GM23248 (cell line): ENCODE measurements around the gene JARID2. TPM values are rescaled to one million over a fixed set of nuclear protein-coding genes. Genes with fewer than 3 reads are reported as not detected.

Experiments
- DNase-seq: peaks from one replicate; pipeline ENCODE4 v3.0.0-alpha.2; 2015
- H2AFZ ChIP-seq: fragments of 200-600 bp; sonication (generic); 2 replicates; pipeline ENCODE4 v1.6.1; 2016; ENCODE audit warnings: antibody characterized with exemption
- H3F3A ChIP-seq: fragments of 200-600 bp; sonication (generic); 2 replicates; pipeline ENCODE4 v1.6.1; 2016; ENCODE audit warnings: mild to moderate bottlenecking, antibody characterized with exemption, mixed run types; ENCODE audit not compliant: insufficient read depth
- H3K27ac ChIP-seq: fragments of 200-600 bp; sonication (generic); 2 replicates; pipeline ENCODE4 v1.5.1; 2016; ENCODE audit warnings: mild to moderate bottlenecking
- H3K27me3 ChIP-seq: fragments of 200-600 bp; sonication (generic); replicated peaks from 2 replicates; pipeline ENCODE4 v1.6.1; 2016; ENCODE audit warnings: mild to moderate bottlenecking; ENCODE audit not compliant: insufficient read depth
- H3K36me3 ChIP-seq: fragments of 200-600 bp; sonication (generic); 2 replicates; pipeline ENCODE4 v1.6.1; 2016; ENCODE audit warnings: low read depth, mild to moderate bottlenecking
- H3K4me1 ChIP-seq: fragments of 200-600 bp; sonication (generic); 2 replicates; pipeline ENCODE4 v1.6.1; 2016; ENCODE audit warnings: mild to moderate bottlenecking; ENCODE audit not compliant: insufficient read depth
- H3K4me2 ChIP-seq: fragments of 200-600 bp; sonication (generic); one replicate; pipeline ENCODE4 v1.6.1; 2016; ENCODE audit warnings: mild to moderate bottlenecking; ENCODE audit not compliant: unreplicated experiment
- H3K4me3 ChIP-seq: fragments of 200-600 bp; sonication (generic); 2 replicates; pipeline ENCODE4 v1.5.1; 2016; ENCODE audit warnings: mild to moderate bottlenecking
- H3K79me2 ChIP-seq: fragments of 200-600 bp; sonication (generic); 2 replicates; pipeline ENCODE4 v1.6.1; 2016; ENCODE audit warnings: mild to moderate bottlenecking; ENCODE audit not compliant: insufficient read depth
- H3K9ac ChIP-seq: fragments of 200-600 bp; sonication (generic); 2 replicates; pipeline ENCODE4 v1.6.1; 2016; ENCODE audit warnings: mild to moderate bottlenecking
- H3K9me2 ChIP-seq: fragments of 200-600 bp; sonication (generic); 2 replicates; pipeline ENCODE4 v1.6.1; 2016; ENCODE audit warnings: mixed run types, mild to moderate bottlenecking, moderate library complexity; ENCODE audit not compliant: insufficient read depth
- H3K9me3 ChIP-seq: fragments of 200-600 bp; sonication (generic); one replicate; pipeline ENCODE4 v1.6.1; 2017; ENCODE audit warnings: low read depth
- H4K20me1 ChIP-seq: fragments of 200-600 bp; sonication (generic); 2 replicates; pipeline ENCODE4 v1.6.0; 2016; ENCODE audit not compliant: insufficient read depth
- EZH2 ChIP-seq: fragments of 200-600 bp; sonication (generic); IDR thresholded peaks from 2 replicates; pipeline ENCODE4 v1.6.1; 2018; ENCODE audit warnings: antibody characterized with exemption, mild to moderate bottlenecking; ENCODE audit not compliant: insufficient read depth, poor library complexity, severe bottlenecking
- EZH2phosphoT487 ChIP-seq: fragments of 200-600 bp; sonication (generic); IDR thresholded peaks from 2 replicates; pipeline ENCODE4 v1.6.1; 2018; ENCODE audit warnings: antibody characterized with exemption, moderate library complexity, mild to moderate bottlenecking, low read depth; ENCODE audit not compliant: insufficient read depth
- WGBS, 2 experiments: methylation state at CpG; one replicate each; pipeline ENCODE4 v1.1.6; 2015 to 2017; ENCODE audit warnings: low lambda C conversion rate in 2 of 2, low coverage in 1 of 2; ENCODE audit errors: missing lambda C conversion rate in 2 of 2; 5-methylcytosine and 5-hydroxymethylcytosine counted together
- in situ Hi-C: fragments of 300-500 bp; cut with MboI; formaldehyde crosslinking; loops from 2 replicates; pipeline ENCODE4 v1.15.0; 2020
- polyA plus RNA-seq: library from polyadenylated mRNA; unstranded; fragments of >200 nt; fragmentation: Nextera tagmentation; extraction: Ambion mirVana; gene quantifications from 2 replicates; pipeline ENCODE4 v1.2.1, GENCODE V29; 2016
- total RNA-seq: library from RNA; depleted of rRNA; stranded (reverse); fragments of >200 nt; shearing (Covaris generic); gene quantifications from 2 replicates; pipeline ENCODE4 v1.2.3, GENCODE V29; 2014

The JARID2 gene
- total and polyA plus RNA-seq, 2 experiments from 2014 or later = 3.9 to 9.3 TPM

DNA sequence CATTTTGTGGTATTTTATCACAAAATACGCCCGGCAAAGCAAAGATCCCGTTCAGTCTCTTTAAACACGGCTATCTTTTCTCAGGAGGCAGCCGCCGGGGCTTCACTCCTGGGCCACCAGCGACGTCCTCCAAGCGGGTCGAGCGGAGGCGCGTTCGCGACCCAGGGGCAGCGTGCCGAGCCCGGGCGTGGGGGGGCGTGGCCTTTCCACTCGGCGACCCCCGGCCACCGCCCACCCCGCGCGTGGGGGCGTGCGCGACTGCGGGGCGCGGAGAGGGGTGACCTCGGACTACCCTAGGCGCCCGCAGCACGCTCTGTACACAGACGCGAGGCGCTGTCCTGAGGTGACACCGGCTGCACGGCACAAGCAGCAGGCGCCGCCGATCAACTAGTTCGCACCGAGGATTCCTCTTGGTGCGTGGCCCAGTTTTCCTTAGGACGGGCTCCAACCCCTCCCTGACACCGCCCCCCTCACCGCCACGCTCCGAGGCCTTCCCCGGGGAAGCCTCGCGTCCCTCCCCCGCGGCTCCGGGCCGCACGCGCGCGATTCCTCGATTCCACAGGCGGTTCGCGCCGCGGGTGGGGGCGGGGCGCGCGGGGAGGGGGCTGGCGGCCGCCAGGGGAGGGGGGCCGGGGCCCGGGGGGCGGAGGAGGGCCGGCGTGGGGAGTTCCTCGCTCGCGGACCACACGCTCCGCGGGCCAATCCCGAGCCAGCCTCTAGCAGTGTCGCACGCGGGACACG is 1.1 kb upstream of the JARID2 start:
- Histone ChIP-seq H4K20me1 (no peaks in the 10 kb centered on the region), H3K9me3 (no peaks in the 10 kb centered on the region), H3K79me2 (peaks cover 31% of the 10 kb centered on the region), H3K9ac (peak overlapping the region; percentile 98), H3K9me2 (no peaks in the 10 kb centered on the region), H2AFZ (peak overlapping the region; percentile 72), H3F3A (peaks cover 36% of the 10 kb centered on the region), H3K36me3 (no peaks in the 10 kb centered on the region), H3K27me3 (no peaks in the 10 kb centered on the region), H3K4me1 (peaks cover 4% of the 10 kb centered on the region), H3K4me2 (peak overlapping the region; percentile 54), H3K4me3 (peak overlapping the region; percentile 99), H3K27ac (peak overlapping the region; percentile 91)
- DNase-seq = peak; percentile 91
- 2% methylated on average over 51 to 77 of the region's 92 CpGs for WGBS, 2 experiments
- in situ Hi-C loops = no loop called here
- no peak for TF ChIP-seq EZH2
- TF ChIP-seq EZH2phosphoT487 = no peak

DNA sequence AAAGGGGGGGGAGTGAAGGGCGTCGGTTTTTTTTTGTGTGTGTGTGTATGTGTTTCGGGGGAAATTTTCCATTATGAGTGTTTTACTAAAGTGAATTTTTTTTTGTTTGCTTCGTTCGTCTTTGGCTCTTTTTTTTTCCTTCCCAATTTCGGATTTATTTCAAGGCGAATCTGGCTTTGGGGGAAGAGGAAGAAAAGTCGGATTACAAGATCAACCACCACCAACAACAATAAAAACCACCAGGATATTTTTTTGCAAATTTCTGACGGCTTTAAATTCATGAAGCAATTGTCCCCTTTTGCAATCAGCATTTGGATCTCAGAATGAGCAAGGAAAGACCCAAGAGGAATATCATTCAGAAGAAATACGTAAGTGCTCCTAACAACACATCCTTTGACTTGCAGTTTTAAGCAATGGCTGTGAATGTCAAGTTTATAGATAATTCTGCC is 372 bp downstream of the JARID2 start:
- Histone ChIP-seq H3K9me2 (no peaks in the 10 kb centered on the region), H3K4me2 (peak overlapping the region; percentile 91), H2AFZ (peak overlapping the region; percentile 36), H3K79me2 (peaks cover 46% of the 10 kb centered on the region), H3K4me1 (peaks cover 13% of the 10 kb centered on the region), H3K36me3 (no peaks in the 10 kb centered on the region), H3K27ac (peak overlapping the region; percentile 91), H3K9ac (peak overlapping the region; percentile 98), H3K27me3 (no peaks in the 10 kb centered on the region), H3F3A (peaks cover 42% of the 10 kb centered on the region), H3K4me3 (peak overlapping the region; percentile 99), H3K9me3 (no peaks in the 10 kb centered on the region), H4K20me1 (no peaks in the 10 kb centered on the region)
- TF ChIP-seq EZH2phosphoT487 (no peak), EZH2 (no peak)
- in situ Hi-C loops = no loop called here
- WGBS, 2 experiments = 1% methylated on average over 10 of the region's 10 CpGs
- peak; percentile 43 for DNase-seq

DNA sequence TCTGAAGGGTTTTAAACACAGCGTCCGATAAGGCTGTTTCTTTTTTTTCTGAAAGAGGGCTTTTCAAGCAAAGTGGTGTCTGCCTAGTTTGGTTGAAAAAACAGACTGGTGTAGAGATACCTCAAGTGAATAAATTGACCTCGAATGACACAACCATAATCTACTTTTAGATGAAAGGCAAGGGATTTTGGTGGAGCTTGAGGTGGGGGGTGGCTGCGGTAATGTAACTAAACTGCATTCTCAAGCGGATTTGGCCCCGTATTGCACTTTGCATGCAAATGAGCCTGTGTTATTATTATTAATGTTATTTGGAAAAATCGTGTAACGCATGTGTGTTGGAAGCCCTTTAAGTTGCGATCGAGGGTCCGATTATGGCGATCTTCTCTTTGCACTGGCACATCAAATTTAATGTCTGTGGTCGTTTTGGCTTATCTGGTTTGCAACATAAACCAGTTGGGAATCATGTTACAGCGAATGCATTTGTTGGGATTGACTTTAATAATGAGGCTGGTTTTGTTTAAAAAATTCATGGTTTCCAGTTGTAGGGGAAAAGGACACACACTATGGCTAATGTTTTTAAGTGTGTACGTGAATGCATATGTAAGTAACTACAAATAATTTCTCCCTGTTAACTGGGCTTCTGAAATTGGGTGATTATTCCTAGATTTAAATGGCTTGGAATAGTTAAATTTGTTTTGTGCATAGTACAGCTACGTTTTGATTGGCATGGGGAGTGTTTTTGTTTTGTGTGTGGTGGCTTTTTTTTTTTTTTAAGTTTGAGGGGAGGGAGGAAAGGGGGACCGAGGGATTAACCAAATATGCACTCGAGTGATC is 1.0 kb downstream of the JARID2 start:
- H3K27me3 ChIP-seq = no peaks in the 10 kb centered on the region
- TF ChIP-seq EZH2phosphoT487 = no peak
- no peak for TF ChIP-seq EZH2
- H3K79me2 ChIP-seq = peaks cover 52% of the 10 kb centered on the region
- H3K9me3 ChIP-seq = no peaks in the 10 kb centered on the region
- peak overlapping the region; percentile 91 for H3K27ac ChIP-seq
- H3K4me1 ChIP-seq = peaks cover 13% of the 10 kb centered on the region
- H3K4me3 ChIP-seq = peak overlapping the region; percentile 99
- H3K36me3 ChIP-seq = no peaks in the 10 kb centered on the region
- peak overlapping the region; percentile 36 for H2AFZ ChIP-seq
- no peaks in the 10 kb centered on the region for H3K9me2 ChIP-seq
- in situ Hi-C loops = no loop called here
- WGBS, 2 experiments = 0% methylated on average over 18 of the region's 18 CpGs
- peak overlapping the region; percentile 98 for H3K9ac ChIP-seq
- H3F3A ChIP-seq = peaks cover 42% of the 10 kb centered on the region
- peak overlapping the region; percentile 91 for H3K4me2 ChIP-seq
- no peaks in the 10 kb centered on the region for H4K20me1 ChIP-seq
- peak; percentile 53 for DNase-seq

DNA sequence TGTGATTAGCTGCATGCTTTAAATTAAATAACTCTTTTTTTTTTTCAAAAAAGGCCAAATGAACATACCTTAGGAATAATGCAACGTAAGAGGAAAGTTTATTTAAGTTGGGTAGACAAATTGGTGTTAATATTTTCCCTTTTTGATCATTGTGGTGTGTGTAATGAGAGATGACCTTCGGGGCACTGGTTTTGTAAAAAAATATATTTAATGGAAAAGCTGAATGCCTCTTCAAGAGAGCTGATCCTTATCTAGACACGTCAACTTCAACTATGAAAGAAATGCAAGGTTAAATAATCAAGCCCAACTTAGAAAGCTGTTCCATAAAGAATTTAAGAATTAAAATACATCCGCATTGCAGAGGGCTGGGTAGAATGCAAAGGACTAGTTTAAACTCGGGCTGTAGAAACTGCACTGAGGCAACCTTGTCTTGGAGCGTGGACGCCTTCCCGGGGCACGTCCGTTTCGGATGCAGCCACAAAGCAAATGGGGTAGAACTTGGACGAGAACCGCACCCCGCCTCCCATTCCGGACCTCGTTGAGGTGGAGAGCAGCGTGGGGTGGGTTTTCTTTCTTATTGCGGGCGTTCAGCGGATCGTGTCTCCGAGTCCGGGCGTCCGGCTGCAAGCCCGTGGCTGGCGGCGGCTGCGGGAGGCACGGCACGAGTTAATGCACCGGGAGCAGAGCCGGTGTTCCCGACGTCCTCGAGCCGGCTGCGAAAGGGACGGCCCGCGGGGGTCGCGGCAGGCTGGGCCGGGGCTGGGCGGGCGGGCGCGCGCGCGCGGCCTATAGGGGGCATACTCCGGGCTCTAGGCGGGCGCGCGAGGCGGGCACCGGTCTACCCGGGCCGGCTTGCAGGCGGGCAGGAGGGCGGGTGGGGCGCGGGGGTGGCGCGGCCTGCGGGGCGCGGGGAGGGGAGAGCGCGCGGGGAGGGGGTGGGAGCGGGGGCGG is 1.9 kb downstream of the JARID2 start:
- Histone ChIP-seq H2AFZ (peak overlapping the region; percentile 41), H3K4me2 (peak overlapping the region; percentile 91), H3K36me3 (no peaks in the 10 kb centered on the region), H3F3A (peaks cover 37% of the 10 kb centered on the region), H3K4me1 (peaks cover 13% of the 10 kb centered on the region), H3K27me3 (no peaks in the 10 kb centered on the region), H3K27ac (peak overlapping the region; percentile 91), H3K4me3 (peak overlapping the region; percentile 99), H4K20me1 (no peaks in the 10 kb centered on the region), H3K9me3 (no peaks in the 10 kb centered on the region), H3K9ac (peak overlapping the region; percentile 98), H3K79me2 (peaks cover 61% of the 10 kb centered on the region), H3K9me2 (no peaks in the 10 kb centered on the region)
- in situ Hi-C loops = no loop called here
- TF ChIP-seq EZH2phosphoT487 (no peak), EZH2 (no peak)
- WGBS, 2 experiments = 1% methylated on average over 39 to 52 of the region's 75 CpGs
- peak; percentile 78 for DNase-seq
